Dendritic cell treated with granulocyte-macrophage colony-stimulating factor and Interleukin-4, amounts not matched to agents 40 ng/mL and 50 ng/mL, for 4 days (primary cell): ENCODE measurements around the gene CBX2.

Experiments used
- H3K27ac Mint-ChIP-seq: one replicate; pipeline ENCODE4 v1.8.0; 2022; ENCODE audit warnings: mild to moderate bottlenecking, mixed read lengths
- H3K27me3 Mint-ChIP-seq: one replicate; pipeline ENCODE4 v1.8.0; 2022; ENCODE audit warnings: mild to moderate bottlenecking, mixed read lengths
- H3K36me3 Mint-ChIP-seq: one replicate; pipeline ENCODE4 v1.8.0; 2022; ENCODE audit warnings: low read depth, mixed read lengths
- H3K4me1 Mint-ChIP-seq: one replicate; pipeline ENCODE4 v1.8.0; 2022; ENCODE audit warnings: low read depth, mixed read lengths
- H3K4me3 Mint-ChIP-seq: one replicate; pipeline ENCODE4 v1.8.0; 2022; ENCODE audit warnings: mild to moderate bottlenecking, moderate library complexity, mixed read lengths
- H3K9me3 Mint-ChIP-seq: one replicate; pipeline ENCODE4 v1.8.0; 2022; ENCODE audit warnings: mixed read lengths
- intact Hi-C: fragments of 100-400 bp; cut with micrococcal nuclease; formaldehyde crosslinking; loops from one replicate; pipeline ENCODE4 v1.15.0; 2022

Gene CBX2

DNA sequence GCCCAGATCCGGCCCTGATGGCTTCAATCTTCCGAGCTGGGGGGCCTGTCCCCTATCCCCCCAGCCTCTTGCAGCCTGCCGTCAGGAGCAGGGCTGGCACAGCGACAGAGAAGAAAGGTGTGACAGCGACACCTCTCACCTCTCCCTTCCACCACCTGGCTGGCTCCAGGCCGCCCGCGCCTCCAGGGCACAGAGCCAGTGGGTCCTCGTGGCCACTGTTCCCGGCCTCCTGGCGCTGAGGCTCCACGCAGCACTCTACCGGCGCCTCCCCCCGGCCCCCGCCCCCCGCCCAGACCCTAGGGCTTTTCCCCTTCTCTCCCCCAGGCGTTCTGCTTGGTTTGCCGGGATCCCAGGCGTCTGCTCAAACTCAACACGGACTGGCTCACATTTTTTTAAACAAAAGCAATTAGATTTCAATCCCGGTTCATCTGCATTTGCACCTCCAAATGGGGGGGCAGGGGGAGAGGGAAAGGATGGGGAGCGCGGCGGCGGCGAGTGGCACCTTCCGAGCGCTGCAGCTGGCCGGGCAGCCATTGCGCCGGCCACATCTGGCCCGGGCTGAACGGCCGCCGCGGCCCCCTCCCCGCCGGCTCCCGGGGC is 31.7 kb downstream of the CBX2 start:
- H3K27ac Mint-ChIP-seq: no peak overlapping the region
- intact Hi-C loops: no loop called here
- H3K4me1 Mint-ChIP-seq: peaks cover 53% of the 10 kb centered on the region
- H3K9me3 Mint-ChIP-seq: no peaks in the 10 kb centered on the region
- H3K27me3 Mint-ChIP-seq: peaks cover 88% of the 10 kb centered on the region
- peak overlapping the region; percentile 9 for H3K4me3 Mint-ChIP-seq
- no peaks in the 10 kb centered on the region for H3K36me3 Mint-ChIP-seq

DNA sequence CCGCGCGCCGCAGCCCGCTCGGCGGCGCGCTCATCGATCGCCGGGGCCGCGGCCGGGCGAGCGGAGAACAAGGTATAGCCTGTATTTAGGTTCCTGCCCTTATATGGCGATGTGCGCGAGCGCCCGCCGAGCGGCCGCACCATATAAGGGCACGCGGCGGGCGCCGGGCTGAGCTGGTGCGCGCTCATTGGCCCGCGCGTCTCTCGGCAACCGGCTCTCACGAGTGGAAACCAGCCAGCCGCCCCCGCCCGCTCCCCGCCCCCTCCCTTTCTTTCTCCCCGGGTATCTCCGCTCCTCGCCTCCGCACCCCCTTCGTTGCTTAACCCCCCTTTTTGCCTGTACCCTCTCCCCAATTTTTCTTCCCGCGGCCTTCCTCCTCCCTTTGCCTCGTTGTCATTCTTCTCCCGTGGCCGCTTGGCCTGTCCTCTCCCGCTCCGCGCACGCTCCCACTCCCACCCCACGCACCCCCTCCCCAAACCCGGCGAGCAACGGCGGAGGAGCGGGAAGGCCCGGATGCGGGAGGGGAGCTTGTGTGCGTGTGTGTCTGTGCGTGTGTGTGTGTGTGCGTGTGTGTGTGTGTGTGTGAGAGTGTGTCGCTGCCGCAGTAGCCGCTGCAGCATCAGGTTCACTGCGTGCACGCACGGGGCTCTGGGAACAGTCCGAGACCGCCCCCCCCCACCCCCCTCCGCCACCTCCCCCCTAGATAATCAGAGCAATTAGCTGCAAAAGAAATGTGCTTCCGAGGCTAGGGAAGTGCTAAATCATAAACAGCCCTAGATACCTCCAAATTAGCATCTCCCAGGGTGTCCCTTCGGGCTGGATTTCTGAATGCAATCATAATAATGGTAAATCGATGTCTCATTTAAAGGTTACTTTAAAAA is 32.4 kb downstream of the CBX2 start:
- intact Hi-C loops: no loop called here
- peaks cover 86% of the 10 kb centered on the region for H3K27me3 Mint-ChIP-seq
- no peaks in the 10 kb centered on the region for H3K9me3 Mint-ChIP-seq
- H3K36me3 Mint-ChIP-seq: no peaks in the 10 kb centered on the region
- peak overlapping the region; percentile 40 for H3K4me3 Mint-ChIP-seq
- H3K4me1 Mint-ChIP-seq: peaks cover 47% of the 10 kb centered on the region
- no peak overlapping the region for H3K27ac Mint-ChIP-seq

DNA sequence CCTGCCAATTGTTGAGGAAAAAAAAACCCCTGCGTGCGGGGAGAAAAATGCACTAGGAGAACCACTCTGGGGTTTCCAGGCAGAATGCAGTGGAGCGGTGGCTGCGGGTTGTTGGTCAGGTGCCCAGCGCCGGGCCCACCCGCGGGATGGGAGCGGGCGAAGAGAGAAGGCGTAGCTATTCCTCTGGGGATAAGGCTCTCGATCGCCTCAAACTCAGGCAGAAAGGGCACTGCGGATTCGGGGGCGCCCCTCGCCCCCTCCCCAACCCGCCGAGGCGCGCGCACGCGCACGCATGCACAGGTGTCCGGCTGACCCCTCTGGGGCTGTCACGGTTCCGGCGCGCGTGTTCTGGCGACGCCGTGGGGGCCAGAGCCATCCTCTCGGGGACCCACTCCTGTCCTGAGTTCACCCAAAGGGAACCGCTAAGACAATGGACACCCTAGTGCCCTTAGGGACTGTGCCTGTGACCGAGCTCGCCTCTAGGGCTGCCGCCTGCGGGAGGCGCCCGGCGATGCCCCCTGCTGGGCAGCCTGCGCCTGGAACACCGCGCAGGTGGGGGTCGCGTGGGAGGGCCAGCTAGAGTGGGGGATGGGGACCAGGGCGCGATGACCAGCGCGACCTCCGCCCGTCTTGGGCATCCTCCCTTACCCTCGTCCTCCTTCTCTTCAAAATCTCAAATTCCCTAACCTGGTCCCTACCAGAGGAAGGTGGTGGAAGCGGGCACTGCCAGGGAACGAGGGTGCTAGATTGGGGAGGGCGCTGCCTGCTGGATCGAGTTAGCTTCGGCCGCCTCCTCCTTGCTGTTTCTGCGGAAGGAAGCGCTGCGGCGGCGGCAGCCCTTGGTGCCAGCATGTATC is 33.3 kb downstream of the CBX2 start:
- H3K4me3 Mint-ChIP-seq: no peak overlapping the region
- no peaks in the 10 kb centered on the region for H3K9me3 Mint-ChIP-seq
- no peak overlapping the region for H3K27ac Mint-ChIP-seq
- intact Hi-C loops: no loop called here
- H3K36me3 Mint-ChIP-seq: no peaks in the 10 kb centered on the region
- peaks cover 38% of the 10 kb centered on the region for H3K4me1 Mint-ChIP-seq
- peaks cover 85% of the 10 kb centered on the region for H3K27me3 Mint-ChIP-seq

DNA sequence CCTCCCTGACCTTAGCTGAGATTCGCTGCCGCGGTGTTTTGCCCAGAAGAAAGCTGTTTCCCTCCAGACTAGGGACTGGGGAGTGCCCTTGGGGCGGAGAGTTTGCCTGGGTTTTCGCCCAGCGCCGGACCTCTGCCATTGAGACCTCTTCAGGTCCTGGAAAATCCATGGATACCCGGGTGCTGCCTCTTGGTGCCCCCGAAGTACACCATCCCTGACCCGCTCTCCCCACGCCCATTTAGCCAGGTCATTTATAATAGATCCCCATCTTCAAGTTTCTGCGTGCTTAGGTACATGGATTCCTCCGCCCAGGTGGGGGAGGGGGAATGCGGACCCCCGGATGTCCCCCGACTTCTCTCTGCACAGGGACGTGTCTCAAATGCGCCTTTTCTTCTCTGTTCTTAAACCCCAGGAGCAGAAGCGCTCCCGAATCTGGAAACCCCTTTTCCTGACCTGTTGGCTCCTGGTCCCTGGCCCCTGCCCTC is 34.0 kb downstream of the CBX2 start:
- H3K9me3 Mint-ChIP-seq: no peaks in the 10 kb centered on the region
- peaks cover 85% of the 10 kb centered on the region for H3K27me3 Mint-ChIP-seq
- H3K4me1 Mint-ChIP-seq: peaks cover 32% of the 10 kb centered on the region
- H3K27ac Mint-ChIP-seq: no peak overlapping the region
- no peaks in the 10 kb centered on the region for H3K36me3 Mint-ChIP-seq
- intact Hi-C loops: no loop called here
- H3K4me3 Mint-ChIP-seq: peak overlapping the region; percentile 28

DNA sequence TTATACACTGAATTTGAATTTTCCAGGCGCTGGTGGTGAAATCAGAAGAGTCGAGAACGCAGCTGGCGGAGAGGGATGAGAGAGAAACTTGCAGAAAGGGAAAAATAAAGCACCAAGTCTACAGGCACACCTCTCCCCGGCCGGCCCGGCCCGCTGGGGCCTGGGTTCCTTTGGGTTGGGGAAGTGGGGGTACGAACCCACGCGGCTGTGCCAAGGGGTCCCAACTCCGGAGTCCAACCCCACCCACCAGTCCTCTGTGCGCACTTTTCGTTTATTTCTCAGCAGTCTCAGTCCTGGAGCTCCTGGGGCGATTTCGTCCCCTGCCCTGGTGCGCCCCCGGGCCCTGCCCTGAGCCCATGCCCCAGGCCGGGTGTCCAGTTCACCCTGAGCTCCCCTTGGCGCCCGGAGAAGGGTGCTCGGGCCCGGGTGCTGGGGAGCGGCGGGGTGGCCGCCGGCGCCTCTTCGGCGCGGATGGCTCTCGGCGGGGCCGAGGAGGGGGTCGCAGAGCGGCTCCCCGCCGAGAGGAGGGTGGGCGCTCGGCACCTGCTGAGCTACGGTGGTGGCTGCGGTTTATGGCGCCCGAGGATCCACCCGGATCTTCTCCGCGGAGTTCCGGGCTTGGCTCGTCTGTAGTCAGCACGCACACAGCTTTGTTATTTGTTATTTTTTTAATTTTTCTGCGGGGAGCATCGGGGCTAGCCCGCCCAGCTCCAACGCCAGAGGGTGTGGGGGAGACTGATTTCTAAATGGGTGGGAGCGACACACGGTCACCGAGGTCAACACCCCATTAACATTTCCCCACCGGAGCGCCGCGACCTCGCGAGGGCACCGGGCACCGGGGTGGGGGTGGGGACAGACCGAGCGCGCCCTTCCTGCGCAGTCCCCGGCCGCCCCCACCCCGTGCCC is 34.7 kb downstream of the CBX2 start:
- Mint-ChIP-seq H3K36me3 (no peaks in the 10 kb centered on the region), H3K4me3 (peak overlapping the region; percentile 40), H3K4me1 (peaks cover 26% of the 10 kb centered on the region), H3K9me3 (no peaks in the 10 kb centered on the region), H3K27ac (no peak overlapping the region), H3K27me3 (peaks cover 85% of the 10 kb centered on the region)
- intact Hi-C loops: no loop called here

DNA sequence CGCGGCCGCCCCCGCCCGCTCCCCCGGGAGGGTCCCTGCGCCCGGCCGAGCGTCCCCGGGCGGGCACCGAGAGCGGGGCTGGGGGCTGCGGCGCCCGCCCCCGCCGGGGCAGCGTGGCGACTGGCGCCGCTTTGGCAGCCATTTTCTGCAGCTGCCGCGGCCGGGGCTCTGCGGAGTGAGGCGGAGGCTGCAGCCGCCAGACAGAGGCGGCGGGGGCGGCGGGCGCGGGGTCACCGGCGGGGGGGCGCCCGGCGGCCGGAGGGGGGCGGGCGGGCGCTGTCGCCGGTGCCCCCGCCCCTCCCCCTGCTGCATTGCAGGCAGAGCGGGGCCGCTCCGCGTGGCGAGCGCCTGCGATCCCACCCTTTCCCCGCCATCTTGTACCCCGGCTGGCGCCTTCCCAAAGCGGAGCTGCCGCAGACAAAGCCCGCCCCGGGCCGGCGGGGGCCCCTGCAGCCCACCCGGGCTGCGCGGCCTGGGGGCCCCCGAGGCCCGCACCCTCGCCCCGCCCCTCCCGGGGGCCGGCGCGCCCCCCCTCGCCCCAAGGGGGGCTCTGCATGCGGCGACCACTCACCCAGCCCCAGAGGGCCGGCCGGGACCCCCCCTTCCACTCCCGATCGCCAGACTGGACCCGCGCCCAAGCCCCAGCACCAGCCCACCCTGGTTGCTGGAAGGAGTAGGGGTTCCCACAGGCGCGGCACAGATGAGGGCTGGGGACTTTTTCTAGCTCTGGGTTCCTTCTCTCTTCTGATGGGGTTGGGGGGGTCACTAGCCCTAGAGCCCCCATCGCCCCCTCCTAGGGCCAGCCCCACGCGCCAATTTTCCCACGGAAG is 35.6 kb downstream of the CBX2 start:
- Mint-ChIP-seq H3K27ac (peak overlapping the region; percentile 0), H3K27me3 (peaks cover 85% of the 10 kb centered on the region), H3K4me1 (peaks cover 26% of the 10 kb centered on the region), H3K4me3 (peak overlapping the region; percentile 53), H3K9me3 (no peaks in the 10 kb centered on the region), H3K36me3 (no peaks in the 10 kb centered on the region)
- intact Hi-C loops: no loop called here

DNA sequence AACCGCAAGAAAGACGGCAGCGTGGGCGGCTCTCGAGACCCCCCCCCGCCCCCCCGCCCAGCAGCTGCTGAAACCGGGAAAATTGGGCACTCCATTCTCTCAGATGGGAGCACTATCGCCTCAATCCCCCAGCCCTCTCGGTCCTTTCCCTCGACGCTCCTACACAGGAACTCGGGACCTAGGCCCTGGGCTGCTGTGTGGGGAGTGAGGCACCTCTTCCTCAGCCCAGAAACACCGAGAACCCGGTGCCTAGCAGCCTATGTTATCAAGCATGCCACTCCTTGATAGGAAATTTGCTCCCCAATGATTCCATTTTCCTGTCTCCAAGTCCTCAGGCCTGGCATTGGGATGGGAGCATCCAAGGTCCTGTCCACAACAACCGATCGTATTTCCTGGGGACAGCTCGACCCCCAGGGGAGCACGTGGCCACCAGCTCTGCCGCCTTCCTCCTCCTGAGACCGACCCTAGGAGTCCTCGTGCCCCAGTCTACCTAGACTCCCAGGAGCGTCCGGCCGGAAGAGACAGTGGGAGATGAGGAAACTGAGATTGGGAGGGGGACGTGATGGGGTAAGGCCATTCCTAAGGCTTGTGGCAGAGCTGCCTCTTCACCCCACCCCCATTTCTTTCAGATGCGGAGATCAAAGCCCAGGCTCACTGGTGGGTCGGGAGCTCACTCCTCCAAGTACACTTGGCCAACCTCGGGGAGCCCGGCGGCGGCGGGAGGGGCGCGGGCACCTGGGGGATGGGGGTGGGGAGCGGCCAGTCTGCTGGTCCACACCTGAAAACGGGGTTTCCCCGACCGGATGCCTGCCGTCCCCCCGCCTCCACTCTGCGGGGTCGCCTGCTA is 36.4 kb downstream of the CBX2 start:
- Mint-ChIP-seq H3K4me1 (peaks cover 26% of the 10 kb centered on the region), H3K27ac (peak overlapping the region; percentile 0)

GRCh38 chr17:79814974-79815835 is 37.3 kb downstream of the CBX2 start:
- intact Hi-C loops: no loop called here

More for the DNA sequence above, 36.4 kb downstream of the CBX2 start:
- intact Hi-C loops: no loop called here
- Mint-ChIP-seq H3K9me3 (no peaks in the 10 kb centered on the region), H3K4me3 (peak overlapping the region; percentile 32), H3K36me3 (no peaks in the 10 kb centered on the region), H3K27me3 (peaks cover 85% of the 10 kb centered on the region)

GRCh38 chr17:79815836-79816461 is 38.0 kb downstream of the CBX2 start:
- H3K4me3 Mint-ChIP-seq: no peak overlapping the region
- peaks cover 89% of the 10 kb centered on the region for H3K27me3 Mint-ChIP-seq

More at GRCh38 chr17:79814974-79815835, 37.3 kb downstream of the CBX2 start:
- peaks cover 88% of the 10 kb centered on the region for H3K27me3 Mint-ChIP-seq
- H3K27ac Mint-ChIP-seq: no peak overlapping the region
- peak overlapping the region; percentile 32 for H3K4me3 Mint-ChIP-seq
- peaks cover 25% of the 10 kb centered on the region for H3K4me1 Mint-ChIP-seq
- no peaks in the 10 kb centered on the region for H3K9me3 Mint-ChIP-seq
- H3K36me3 Mint-ChIP-seq: no peaks in the 10 kb centered on the region

DNA sequence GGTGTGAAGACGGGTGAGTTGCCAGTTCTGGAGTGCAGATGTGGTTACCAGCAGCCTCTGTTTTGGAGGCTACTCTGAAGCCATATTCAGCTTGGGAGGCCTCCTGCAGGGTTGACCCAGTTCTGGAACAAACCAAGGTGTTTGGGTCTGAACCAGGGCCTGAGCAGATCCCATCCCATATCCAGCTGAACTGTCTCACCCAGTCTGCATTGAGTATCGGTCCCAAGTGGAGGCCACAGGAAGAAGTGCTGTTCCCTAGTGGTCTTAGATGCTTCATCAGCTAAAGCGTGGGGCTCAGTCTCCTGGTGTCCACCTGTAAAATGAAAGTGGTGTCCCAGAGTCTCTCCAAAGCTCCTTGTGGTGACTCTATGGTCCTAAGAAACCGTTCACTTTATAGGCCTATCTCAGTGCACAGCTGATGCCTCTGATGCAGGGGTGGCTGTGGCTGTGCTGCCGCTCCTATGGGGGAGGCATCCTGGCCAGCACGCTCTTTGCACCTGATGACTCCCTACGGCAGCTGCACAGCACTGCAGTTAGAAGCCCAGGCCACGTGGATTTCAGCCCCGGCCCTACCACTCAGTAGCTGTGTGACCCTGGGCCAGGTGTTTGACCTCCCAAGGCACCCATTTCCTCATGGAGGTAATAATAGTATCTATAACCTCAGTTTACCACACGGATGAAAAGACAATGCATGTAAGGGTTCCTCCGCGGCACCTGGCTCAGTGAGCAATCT is 40.2 kb downstream of the CBX2 start:
- Mint-ChIP-seq H3K36me3 (no peaks in the 10 kb centered on the region), H3K4me1 (peaks cover 16% of the 10 kb centered on the region), H3K4me3 (no peak overlapping the region), H3K9me3 (no peaks in the 10 kb centered on the region), H3K27ac (no peak overlapping the region), H3K27me3 (peaks cover 90% of the 10 kb centered on the region)
- intact Hi-C loops: no loop called here

More at GRCh38 chr17:79815836-79816461, 38.0 kb downstream of the CBX2 start:
- H3K36me3 Mint-ChIP-seq: no peaks in the 10 kb centered on the region
- peaks cover 18% of the 10 kb centered on the region for H3K4me1 Mint-ChIP-seq
- intact Hi-C loops: no loop called here
- H3K9me3 Mint-ChIP-seq: no peaks in the 10 kb centered on the region
- no peak overlapping the region for H3K27ac Mint-ChIP-seq
